K562 (cell line): Measurements from ENCODE around the gene RYR3. TPM values are rescaled to one million over a fixed set of nuclear protein-coding genes. Genes with fewer than 3 reads are reported as not detected.

ENCODE experiments used
- ATAC-seq: fragments of 200-7000 bp; cut with Tn5 transposase; 3 replicates; pipeline ENCODE4 v1.9.1; 2020; ENCODE audit warnings: moderate library complexity
- BruUV-seq: library from RNA; stranded (reverse); fragments of 400-500 nt; replicated peaks from 2 replicates; lab custom pipeline; 2021; lab: Mats Ljungman, UMichigan
- CTCF ChIA-PET: fragments of 300-600 bp; formaldehyde crosslinking; extraction: SDS; loops from one replicate; lab custom pipeline; 2021; ENCODE audit warnings: low intra/inter-chr PET ratio; lab: Yijun Ruan, JAX
- POLR2A ChIA-PET: fragments of 300-600, 350-650 bp; sonication (Branson Sonifier 250); formaldehyde crosslinking; extraction: SDS; loops from one replicate; lab custom pipeline; 2021; ENCODE audit warnings: antibody characterized with exemption, inconsistent platforms; lab: Yijun Ruan, JAX
- DNase-seq, 4 experiments: peaks; one replicate each; pipeline versions ENCODE4 v3.0.0 to v3.0.0-alpha.2; 2011 to 2018; ENCODE audit warnings: low spot score in 3 of 4, mixed read lengths in 3 of 4; ENCODE audit errors: extremely low read depth in 1 of 4
- FAIRE-seq: peaks from 2 replicates; lab custom pipeline; 2011; peaks lifted over from hg19 to GRCh38; lab: Jason Lieb, UNC
- H2AFZ ChIP-seq: 2 replicates; pipeline ENCODE4 v1.6.0; 2011; ENCODE audit warnings: low read depth, low read length, control low read depth, inconsistent platforms
- H3K27ac ChIP-seq: fragments of 200-600 bp; 3 replicates; pipeline ENCODE4 v1.8.0; 2011; ENCODE audit warnings: low read depth, mild to moderate bottlenecking, control low read depth, inconsistent platforms, low read length, moderate library complexity, mixed read lengths; ENCODE audit errors: extremely low read depth
- H3K27me3 ChIP-seq, 2 experiments: fragments of 300-600 bp in 1 of 2; 2 replicates in 1 of 2; 3 replicates in 1 of 2; pipeline versions ENCODE4 v1.6.0 to v1.8.0; 2011; ENCODE audit warnings: inconsistent platforms in 2 of 2, low read length in 2 of 2, mild to moderate bottlenecking in 1 of 2, mixed read lengths in 1 of 2, moderate library complexity in 1 of 2; ENCODE audit not compliant: control insufficient read depth in 2 of 2, insufficient read depth in 2 of 2
- H3K36me3 ChIP-seq: fragments of 300-600 bp; 3 replicates; pipeline ENCODE4 v1.8.0; 2011; ENCODE audit warnings: mild to moderate bottlenecking, low read length, inconsistent platforms; ENCODE audit not compliant: control insufficient read depth, insufficient read depth
- H3K4me1 ChIP-seq, 2 experiments: fragments of 200-600 bp in 1 of 2; replicated peaks in 1 of 2; 2 replicates in 1 of 2; 3 replicates in 1 of 2; pipeline versions ENCODE4 v1.5.1 to v1.8.0; 2011; ENCODE audit warnings: inconsistent platforms in 2 of 2, low read length in 2 of 2, mild to moderate bottlenecking in 1 of 2, mixed read lengths in 1 of 2, moderate library complexity in 1 of 2; ENCODE audit not compliant: control insufficient read depth in 2 of 2, insufficient read depth in 2 of 2
- H3K4me2 ChIP-seq: 2 replicates; pipeline ENCODE4 v1.6.1; 2011; ENCODE audit warnings: low read length, control low read depth, inconsistent platforms, mixed read lengths; ENCODE audit not compliant: insufficient read depth
- H3K4me3 ChIP-seq: fragments of 200-600 bp; sonication (generic), shearing (Covaris generic); 2 replicates; pipeline ENCODE4 v1.5.1; 2016; ENCODE audit warnings: control low read depth, inconsistent platforms
- H3K79me2 ChIP-seq: fragments of 200-600 bp; 3 replicates; pipeline ENCODE4 v1.8.0; 2011; ENCODE audit warnings: low read length, inconsistent platforms; ENCODE audit not compliant: control insufficient read depth, insufficient read depth
- H3K9ac ChIP-seq, 2 experiments: 2 replicates each; pipeline versions ENCODE4 v1.6.0 to v1.6.1; 2011; ENCODE audit warnings: low read depth in 2 of 2, low read length in 2 of 2, control low read depth in 1 of 2, inconsistent platforms in 1 of 2, mild to moderate bottlenecking in 1 of 2, mixed read lengths in 1 of 2; ENCODE audit not compliant: insufficient read depth in 1 of 2
- H3K9me1 ChIP-seq: one replicate; pipeline ENCODE4 v1.6.0; 2011; ENCODE audit warnings: inconsistent platforms, mild to moderate bottlenecking, low read length, moderate library complexity; ENCODE audit not compliant: control insufficient read depth, insufficient read depth
- H3K9me3 ChIP-seq: replicated peaks from 2 replicates; pipeline ENCODE4 v1.5.1; 2011; ENCODE audit warnings: low read depth, low read length, inconsistent platforms; ENCODE audit not compliant: control insufficient read depth, insufficient read depth
- H4K20me1 ChIP-seq: replicated peaks from 2 replicates; pipeline ENCODE4 v1.6.1; 2011; ENCODE audit warnings: low read length, inconsistent platforms, mixed read lengths; ENCODE audit not compliant: control insufficient read depth, insufficient read depth
- ADNP ChIP-seq: fragments of 200-800 bp; sonication (Bioruptor generic); IDR thresholded peaks from 2 replicates; pipeline ENCODE4 v1.6.1; 2016; ENCODE audit warnings: missing genetic modification characterization, missing compliant biosample characterization
- EP300 ChIP-seq: IDR thresholded peaks from 2 replicates; pipeline ENCODE4 v1.6.1; 2012; ENCODE audit warnings: low read length, improper control_type of control experiment
- KLF13 ChIP-seq: fragments of 450-650 bp; IDR thresholded peaks from 2 replicates; pipeline ENCODE4 v1.6.1; 2016; ENCODE audit warnings: missing genetic modification characterization, low read depth, mild to moderate bottlenecking, missing compliant biosample characterization, moderate library complexity, borderline replicate concordance
- MTA1 ChIP-seq: fragments of 450-650 bp; IDR thresholded peaks from 2 replicates; pipeline ENCODE4 v1.6.1; 2017; ENCODE audit warnings: borderline replicate concordance
- NRF1 ChIP-seq, 2 experiments: fragments of 450-650 bp; IDR thresholded peaks in 1 of 2; conservative IDR thresholded peaks in 1 of 2; 2 replicates each; pipeline ENCODE4 v1.6.1; 2014; ENCODE audit warnings: mild to moderate bottlenecking in 2 of 2
- PTBP1 ChIP-seq: fragments of 200-400 bp; formaldehyde crosslinking; IDR thresholded peaks from 2 replicates; pipeline ENCODE4 v1.6.1; 2017; ENCODE audit warnings: low read depth, low read length
- SNAPC5 ChIP-seq: fragments of 250-450 bp; sonication (Bioruptor Pico); IDR thresholded peaks from 2 replicates; pipeline ENCODE4 v1.8.0; 2021; ENCODE audit warnings: moderate library complexity, mild to moderate bottlenecking, inconsistent platforms
- SRSF9 ChIP-seq: fragments of 200-400 bp; formaldehyde crosslinking; IDR thresholded peaks from 2 replicates; pipeline ENCODE4 v1.6.1; 2017; ENCODE audit warnings: low read depth, low read length, borderline replicate concordance
- TRIM24 ChIP-seq, 2 experiments: fragments of 450-650 bp; IDR thresholded peaks; 2 replicates each; pipeline ENCODE4 v1.6.1; 2016
- XRCC3 ChIP-seq: fragments of 450-650 bp; IDR thresholded peaks from 2 replicates; pipeline ENCODE4 v1.6.1; 2017; ENCODE audit warnings: mild to moderate bottlenecking, moderate library complexity
- ZNF224 ChIP-seq: sonication (generic); formaldehyde crosslinking; IDR thresholded peaks from 2 replicates; pipeline ENCODE4 v1.8.0; 2022; ENCODE audit warnings: mild to moderate bottlenecking, missing genetic modification reagents
- ZNF609 ChIP-seq: sonication (generic); formaldehyde crosslinking; IDR thresholded peaks from 2 replicates; pipeline ENCODE4 v1.8.1; 2023; ENCODE audit warnings: missing genetic modification reagents, mild to moderate bottlenecking, borderline replicate concordance
- ZNF780A ChIP-seq: fragments of 250-450 bp; sonication (Bioruptor Pico); IDR thresholded peaks from 2 replicates; pipeline ENCODE4 v1.5.0; 2021; ENCODE audit warnings: mild to moderate bottlenecking
- WGBS: fragments of 100-300 bp; shearing (Covaris generic); methylation state at CpG from one replicate; pipeline ENCODE4 v1.1.6; 2016; ENCODE audit warnings: low coverage, mixed read lengths; ENCODE audit not compliant: insufficient coverage; ENCODE audit errors: missing lambda C conversion rate; 5-methylcytosine and 5-hydroxymethylcytosine counted together
- in situ Hi-C: fragments of 300-500 bp; cut with MboI; formaldehyde crosslinking; loops from 4 replicates; pipeline ENCODE4 v1.15.0; 2018; ENCODE audit warnings: inconsistent platforms, mixed read lengths
- intact Hi-C: fragments of 100-400 bp; cut with micrococcal nuclease; formaldehyde crosslinking; loops from 2 replicates; pipeline ENCODE4 v1.14.2; 2022
- polyA plus RNA-seq, 8 experiments: library from polyadenylated mRNA; depleted of rRNA in 4 of 8; stranded (reverse) in 5 of 8; unstranded in 3 of 8; fragments of >200 nt; fragmentation: Nextera tagmentation in 2 of 8; fragmentation: Illumina TruSeq in 1 of 8; extraction: Ambion mirVana in 2 of 8; extraction: Trizol in 1 of 8; gene quantifications; 2 replicates each; pipeline versions ENCODE4 v1.2.1 to v1.2.3, GENCODE V29; 2011 to 2014; ENCODE audit warnings: inconsistent platforms in 1 of 8, missing spikeins in 1 of 8
- total RNA-seq, 7 experiments: library from RNA; depleted of rRNA in 6 of 7; stranded (reverse); fragments of >200 nt in 6 of 7; fragmentation: Illumina TruSeq in 2 of 7; extraction: Trizol in 2 of 7; gene quantifications; 2 replicates each; pipeline versions ENCODE4 v1.2.1 to v1.2.3, GENCODE V29; 2011 to 2021; ENCODE audit warnings: low replicate concordance in 1 of 7
- TF ChIP-seq, protein P1 (sequence below): sonication (generic); formaldehyde crosslinking; IDR thresholded peaks from 2 replicates; pipeline ENCODE4 v1.8.0; 2022; ENCODE audit warnings: mild to moderate bottlenecking, missing genetic modification reagents
- TF ChIP-seq, protein P2 (sequence below): fragments of 150-350 bp; IDR thresholded peaks from 2 replicates; pipeline ENCODE4 v1.6.1; 2014; ENCODE audit warnings: low read depth, mild to moderate bottlenecking, low read length, borderline replicate concordance

The RYR3 gene
- total and polyA plus RNA-seq, 9 of the 15 experiments (the other 6 are each of a cell fraction or from before 2014, with no cell fraction given), result 0.04 TPM; not detected in 8

DNA sequence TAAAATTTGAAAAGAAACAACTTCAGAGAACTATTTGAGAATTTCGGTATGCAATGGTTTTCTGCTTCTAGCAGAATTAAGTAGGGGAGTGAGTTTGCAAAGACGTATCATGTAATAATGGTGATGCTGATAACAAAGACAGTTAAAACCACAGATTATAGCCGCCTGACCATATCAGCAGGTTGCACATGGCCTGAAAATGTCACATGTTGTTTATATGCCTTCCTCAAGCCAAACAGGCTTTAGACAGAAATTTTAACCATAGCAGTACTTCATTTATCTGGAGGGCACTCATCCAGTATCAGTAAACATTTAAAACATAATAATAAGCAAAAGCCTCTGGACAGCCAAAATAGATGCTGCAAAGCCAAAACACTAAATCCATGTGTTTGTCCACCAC is 131.7 kb downstream of the RYR3 start:
- in situ Hi-C loops (no loop called here), intact Hi-C loops (no loop called here)
- H3K9me3 ChIP-seq, result no peaks in the 10 kb centered on the region
- no peaks in the 10 kb centered on the region for H4K20me1 ChIP-seq
- WGBS, result 0% methylated on average over 3 of the region's 3 CpGs
- FAIRE-seq (no peak), ATAC-seq (no peak), DNase-seq (no peak)
- no peaks in the 10 kb centered on the region for H3K9me1 ChIP-seq
- ChIA-PET POLR2A (no interaction called here), CTCF (no interaction called here)
- H3K27me3 ChIP-seq, result no peaks in the 10 kb centered on the region
- H3K4me2 ChIP-seq, result no peak overlapping the region
- H3K79me2 ChIP-seq, result no peaks in the 10 kb centered on the region
- no TSS peak for BruUV-seq
- no peak overlapping the region for H3K4me3 ChIP-seq
- H3K36me3 ChIP-seq, result no peaks in the 10 kb centered on the region
- H3K9ac ChIP-seq, result no peak overlapping the region
- H2AFZ ChIP-seq, result no peak overlapping the region
- peaks cover 0 to 5% of the 10 kb centered on the region in 2 experiments; a peak in 2 of 5 replicates for H3K4me1 ChIP-seq
- H3K27ac ChIP-seq, result no peak overlapping the region
- no peak for TF ChIP-seq MTA1
- TF ChIP-seq NRF1 (conservative IDR thresholded peaks at IDR 0.05 in 1 of 2, IDR thresholded peaks at IDR 0.05 in 1 of 2), result no peak
- no peak for TF ChIP-seq ADNP
- TF ChIP-seq, protein P1, sequence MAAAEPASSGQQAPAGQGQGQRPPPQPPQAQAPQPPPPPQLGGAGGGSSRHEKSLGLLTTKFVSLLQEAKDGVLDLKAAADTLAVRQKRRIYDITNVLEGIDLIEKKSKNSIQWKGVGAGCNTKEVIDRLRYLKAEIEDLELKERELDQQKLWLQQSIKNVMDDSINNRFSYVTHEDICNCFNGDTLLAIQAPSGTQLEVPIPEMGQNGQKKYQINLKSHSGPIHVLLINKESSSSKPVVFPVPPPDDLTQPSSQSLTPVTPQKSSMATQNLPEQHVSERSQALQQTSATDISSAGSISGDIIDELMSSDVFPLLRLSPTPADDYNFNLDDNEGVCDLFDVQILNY, result no peak
- TF ChIP-seq ZNF609 (CRISPR knock-in tag), result no peak
- no peak for TF ChIP-seq ZNF224 (CRISPR knock-in tag)
- TF ChIP-seq XRCC3, result no peak
- TF ChIP-seq EP300, result peak; percentile 80
- TF ChIP-seq, protein P2, sequence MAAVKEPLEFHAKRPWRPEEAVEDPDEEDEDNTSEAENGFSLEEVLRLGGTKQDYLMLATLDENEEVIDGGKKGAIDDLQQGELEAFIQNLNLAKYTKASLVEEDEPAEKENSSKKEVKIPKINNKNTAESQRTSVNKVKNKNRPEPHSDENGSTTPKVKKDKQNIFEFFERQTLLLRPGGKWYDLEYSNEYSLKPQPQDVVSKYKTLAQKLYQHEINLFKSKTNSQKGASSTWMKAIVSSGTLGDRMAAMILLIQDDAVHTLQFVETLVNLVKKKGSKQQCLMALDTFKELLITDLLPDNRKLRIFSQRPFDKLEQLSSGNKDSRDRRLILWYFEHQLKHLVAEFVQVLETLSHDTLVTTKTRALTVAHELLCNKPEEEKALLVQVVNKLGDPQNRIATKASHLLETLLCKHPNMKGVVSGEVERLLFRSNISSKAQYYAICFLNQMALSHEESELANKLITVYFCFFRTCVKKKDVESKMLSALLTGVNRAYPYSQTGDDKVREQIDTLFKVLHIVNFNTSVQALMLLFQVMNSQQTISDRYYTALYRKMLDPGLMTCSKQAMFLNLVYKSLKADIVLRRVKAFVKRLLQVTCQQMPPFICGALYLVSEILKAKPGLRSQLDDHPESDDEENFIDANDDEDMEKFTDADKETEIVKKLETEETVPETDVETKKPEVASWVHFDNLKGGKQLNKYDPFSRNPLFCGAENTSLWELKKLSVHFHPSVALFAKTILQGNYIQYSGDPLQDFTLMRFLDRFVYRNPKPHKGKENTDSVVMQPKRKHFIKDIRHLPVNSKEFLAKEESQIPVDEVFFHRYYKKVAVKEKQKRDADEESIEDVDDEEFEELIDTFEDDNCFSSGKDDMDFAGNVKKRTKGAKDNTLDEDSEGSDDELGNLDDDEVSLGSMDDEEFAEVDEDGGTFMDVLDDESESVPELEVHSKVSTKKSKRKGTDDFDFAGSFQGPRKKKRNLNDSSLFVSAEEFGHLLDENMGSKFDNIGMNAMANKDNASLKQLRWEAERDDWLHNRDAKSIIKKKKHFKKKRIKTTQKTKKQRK, result no peak
- TF ChIP-seq SRSF9, result no peak
- no peak for TF ChIP-seq SNAPC5 (CRISPR knock-in tag)
- TF ChIP-seq KLF13 (tag), result no peak
- TF ChIP-seq TRIM24 (IDR thresholded peaks at IDR 0.05), result no peak
- no peak for TF ChIP-seq PTBP1
- TF ChIP-seq ZNF780A (CRISPR knock-in tag), result no peak
